K562 (cell line): Measurements from ENCODE around the gene SDK1. TPM values are rescaled to one million over a fixed set of nuclear protein-coding genes. Genes with fewer than 3 reads are reported as not detected.
A peak's percentile ranks its signal among the peaks of the same experiment; 100 is the strongest.

ENCODE experiments used
- ATAC-seq: fragments of 200-7000 bp; cut with Tn5 transposase; 3 replicates; pipeline ENCODE4 v1.9.1; 2020; ENCODE audit warnings: moderate library complexity
- BruUV-seq: library from RNA; stranded (reverse); fragments of 400-500 nt; replicated peaks from 2 replicates; lab custom pipeline; 2021; lab: Mats Ljungman, UMichigan
- CTCF ChIA-PET: fragments of 300-600 bp; formaldehyde crosslinking; extraction: SDS; loops from one replicate; lab custom pipeline; 2021; ENCODE audit warnings: low intra/inter-chr PET ratio; lab: Yijun Ruan, JAX
- POLR2A ChIA-PET: fragments of 300-600, 350-650 bp; sonication (Branson Sonifier 250); formaldehyde crosslinking; extraction: SDS; loops from one replicate; lab custom pipeline; 2021; ENCODE audit warnings: antibody characterized with exemption, inconsistent platforms; lab: Yijun Ruan, JAX
- DNase-seq, 4 experiments: peaks; one replicate each; pipeline versions ENCODE4 v3.0.0 to v3.0.0-alpha.2; 2011 to 2018; ENCODE audit warnings: low spot score in 3 of 4, mixed read lengths in 3 of 4; ENCODE audit errors: extremely low read depth in 1 of 4
- FAIRE-seq: peaks from 2 replicates; lab custom pipeline; 2011; peaks lifted over from hg19 to GRCh38; lab: Jason Lieb, UNC
- H2AFZ ChIP-seq: 2 replicates; pipeline ENCODE4 v1.6.0; 2011; ENCODE audit warnings: low read depth, low read length, control low read depth, inconsistent platforms
- H3K27ac ChIP-seq: fragments of 200-600 bp; 3 replicates; pipeline ENCODE4 v1.8.0; 2011; ENCODE audit warnings: low read depth, mild to moderate bottlenecking, control low read depth, inconsistent platforms, low read length, moderate library complexity, mixed read lengths; ENCODE audit errors: extremely low read depth
- H3K27me3 ChIP-seq, 2 experiments: fragments of 300-600 bp in 1 of 2; 2 replicates in 1 of 2; 3 replicates in 1 of 2; pipeline versions ENCODE4 v1.6.0 to v1.8.0; 2011; ENCODE audit warnings: inconsistent platforms in 2 of 2, low read length in 2 of 2, mild to moderate bottlenecking in 1 of 2, mixed read lengths in 1 of 2, moderate library complexity in 1 of 2; ENCODE audit not compliant: control insufficient read depth in 2 of 2, insufficient read depth in 2 of 2
- H3K36me3 ChIP-seq: fragments of 300-600 bp; 3 replicates; pipeline ENCODE4 v1.8.0; 2011; ENCODE audit warnings: mild to moderate bottlenecking, low read length, inconsistent platforms; ENCODE audit not compliant: control insufficient read depth, insufficient read depth
- H3K4me1 ChIP-seq, 2 experiments: fragments of 200-600 bp in 1 of 2; replicated peaks in 1 of 2; 2 replicates in 1 of 2; 3 replicates in 1 of 2; pipeline versions ENCODE4 v1.5.1 to v1.8.0; 2011; ENCODE audit warnings: inconsistent platforms in 2 of 2, low read length in 2 of 2, mild to moderate bottlenecking in 1 of 2, mixed read lengths in 1 of 2, moderate library complexity in 1 of 2; ENCODE audit not compliant: control insufficient read depth in 2 of 2, insufficient read depth in 2 of 2
- H3K4me2 ChIP-seq: 2 replicates; pipeline ENCODE4 v1.6.1; 2011; ENCODE audit warnings: low read length, control low read depth, inconsistent platforms, mixed read lengths; ENCODE audit not compliant: insufficient read depth
- H3K4me3 ChIP-seq: fragments of 200-600 bp; sonication (generic), shearing (Covaris generic); 2 replicates; pipeline ENCODE4 v1.5.1; 2016; ENCODE audit warnings: control low read depth, inconsistent platforms
- H3K79me2 ChIP-seq: fragments of 200-600 bp; 3 replicates; pipeline ENCODE4 v1.8.0; 2011; ENCODE audit warnings: low read length, inconsistent platforms; ENCODE audit not compliant: control insufficient read depth, insufficient read depth
- H3K9ac ChIP-seq, 2 experiments: 2 replicates each; pipeline versions ENCODE4 v1.6.0 to v1.6.1; 2011; ENCODE audit warnings: low read depth in 2 of 2, low read length in 2 of 2, control low read depth in 1 of 2, inconsistent platforms in 1 of 2, mild to moderate bottlenecking in 1 of 2, mixed read lengths in 1 of 2; ENCODE audit not compliant: insufficient read depth in 1 of 2
- H3K9me1 ChIP-seq: one replicate; pipeline ENCODE4 v1.6.0; 2011; ENCODE audit warnings: inconsistent platforms, mild to moderate bottlenecking, low read length, moderate library complexity; ENCODE audit not compliant: control insufficient read depth, insufficient read depth
- H3K9me3 ChIP-seq: replicated peaks from 2 replicates; pipeline ENCODE4 v1.5.1; 2011; ENCODE audit warnings: low read depth, low read length, inconsistent platforms; ENCODE audit not compliant: control insufficient read depth, insufficient read depth
- H4K20me1 ChIP-seq: replicated peaks from 2 replicates; pipeline ENCODE4 v1.6.1; 2011; ENCODE audit warnings: low read length, inconsistent platforms, mixed read lengths; ENCODE audit not compliant: control insufficient read depth, insufficient read depth
- ATF7 ChIP-seq: fragments of 450-650 bp; IDR thresholded peaks from 2 replicates; pipeline ENCODE4 v1.7.1; 2014; ENCODE audit warnings: mild to moderate bottlenecking, moderate library complexity
- E2F3 ChIP-seq: fragments of 250-450 bp; sonication (Bioruptor Pico); IDR thresholded peaks from 2 replicates; pipeline ENCODE4 v1.4.0; 2020; ENCODE audit warnings: mild to moderate bottlenecking
- FIP1L1 ChIP-seq: fragments of 200-400 bp; formaldehyde crosslinking; IDR thresholded peaks from 2 replicates; pipeline ENCODE4 v1.6.1; 2018; ENCODE audit warnings: mild to moderate bottlenecking, low read depth, low read length; ENCODE audit not compliant: poor library complexity, severe bottlenecking
- HDAC6 ChIP-seq: IDR thresholded peaks from 2 replicates; pipeline ENCODE4 v1.6.1; 2012; ENCODE audit warnings: low read depth, mild to moderate bottlenecking, control low read depth, inconsistent platforms, low read length, moderate library complexity
- NBN ChIP-seq: fragments of 450-650 bp; IDR thresholded peaks from 2 replicates; pipeline ENCODE4 v1.6.1; 2016; ENCODE audit warnings: low read depth, mild to moderate bottlenecking
- PHB2 ChIP-seq: fragments of 450-650 bp; IDR thresholded peaks from 2 replicates; pipeline ENCODE4 v1.6.1; 2017; ENCODE audit warnings: low read depth
- RBM34 ChIP-seq: fragments of 200-400 bp; formaldehyde crosslinking; IDR thresholded peaks from 2 replicates; pipeline ENCODE4 v1.6.1; 2018; ENCODE audit warnings: low read length, borderline replicate concordance; ENCODE audit not compliant: insufficient read depth
- TRIM28 ChIP-seq: fragments of 450-650 bp; IDR thresholded peaks from 2 replicates; pipeline ENCODE4 v1.6.1; 2017
- ZBED1 ChIP-seq: IDR thresholded peaks from 2 replicates; pipeline ENCODE4 v1.6.1; 2014
- ZC3H11A ChIP-seq: IDR thresholded peaks from 2 replicates; pipeline ENCODE4 v1.6.1; 2012; ENCODE audit warnings: low read depth, low read length, improper control_type of control experiment
- ZNF12 ChIP-seq: sonication (generic); formaldehyde crosslinking; IDR thresholded peaks from 2 replicates; pipeline ENCODE4 v1.4.0; 2020; ENCODE audit warnings: mild to moderate bottlenecking, missing genetic modification reagents
- ZNF121 ChIP-seq: sonication (generic); formaldehyde crosslinking; conservative IDR thresholded peaks from 2 replicates; pipeline ENCODE4 v1.8.0; 2022; ENCODE audit warnings: missing genetic modification reagents
- ZNF57 ChIP-seq: fragments of 450-650 bp; formaldehyde crosslinking; IDR thresholded peaks from 2 replicates; pipeline ENCODE4 v1.4.0; 2020; ENCODE audit warnings: mild to moderate bottlenecking, moderate library complexity
- ZNF766 ChIP-seq: fragments of 200-800 bp; sonication (Bioruptor generic); conservative IDR thresholded peaks from 2 replicates; pipeline ENCODE4 v1.6.1; 2016; ENCODE audit warnings: missing genetic modification characterization, missing compliant biosample characterization
- ZSCAN32 ChIP-seq: fragments of 450-650 bp; formaldehyde crosslinking; IDR thresholded peaks from 2 replicates; pipeline ENCODE4 v1.4.0; 2020; ENCODE audit warnings: mild to moderate bottlenecking, moderate library complexity
- WGBS: fragments of 100-300 bp; shearing (Covaris generic); methylation state at CpG from one replicate; pipeline ENCODE4 v1.1.6; 2016; ENCODE audit warnings: low coverage, mixed read lengths; ENCODE audit not compliant: insufficient coverage; ENCODE audit errors: missing lambda C conversion rate; 5-methylcytosine and 5-hydroxymethylcytosine counted together
- in situ Hi-C: fragments of 300-500 bp; cut with MboI; formaldehyde crosslinking; loops from 4 replicates; pipeline ENCODE4 v1.15.0; 2018; ENCODE audit warnings: inconsistent platforms, mixed read lengths
- intact Hi-C: fragments of 100-400 bp; cut with micrococcal nuclease; formaldehyde crosslinking; loops from 2 replicates; pipeline ENCODE4 v1.14.2; 2022
- polyA plus RNA-seq, 8 experiments: library from polyadenylated mRNA; depleted of rRNA in 4 of 8; stranded (reverse) in 5 of 8; unstranded in 3 of 8; fragments of >200 nt; fragmentation: Nextera tagmentation in 2 of 8; fragmentation: Illumina TruSeq in 1 of 8; extraction: Ambion mirVana in 2 of 8; extraction: Trizol in 1 of 8; gene quantifications; 2 replicates each; pipeline versions ENCODE4 v1.2.1 to v1.2.3, GENCODE V29; 2011 to 2014; ENCODE audit warnings: inconsistent platforms in 1 of 8, missing spikeins in 1 of 8
- total RNA-seq, 7 experiments: library from RNA; depleted of rRNA in 6 of 7; stranded (reverse); fragments of >200 nt in 6 of 7; fragmentation: Illumina TruSeq in 2 of 7; extraction: Trizol in 2 of 7; gene quantifications; 2 replicates each; pipeline versions ENCODE4 v1.2.1 to v1.2.3, GENCODE V29; 2011 to 2021; ENCODE audit warnings: low replicate concordance in 1 of 7
- TF ChIP-seq, protein P1 (sequence below): fragments of 450-650 bp; formaldehyde crosslinking; IDR thresholded peaks from 2 replicates; pipeline ENCODE4 v1.4.0; 2020; ENCODE audit warnings: mild to moderate bottlenecking, moderate library complexity
- TF ChIP-seq, protein P2 (sequence below): fragments of 250-450 bp; sonication (Bioruptor Pico); IDR thresholded peaks from 2 replicates; pipeline ENCODE4 v1.5.0; 2022; ENCODE audit warnings: mild to moderate bottlenecking
- TF ChIP-seq, protein P3 (sequence below), 2 experiments: fragments of 450-650 bp in 1 of 2; sonication (generic) in 1 of 2; formaldehyde crosslinking in 1 of 2; IDR thresholded peaks in 1 of 2; conservative IDR thresholded peaks in 1 of 2; 2 replicates each; pipeline versions ENCODE4 v1.6.1 to v1.8.1; 2016 to 2023; ENCODE audit warnings: mild to moderate bottlenecking in 2 of 2, moderate library complexity in 2 of 2, inconsistent platforms in 1 of 2, missing genetic modification reagents in 1 of 2

SDK1 gene
- total and polyA plus RNA-seq, 9 of the 15 experiments (the other 6 are each of a cell fraction or from before 2014, with no cell fraction given), result 0.16 TPM; not detected in 8

DNA sequence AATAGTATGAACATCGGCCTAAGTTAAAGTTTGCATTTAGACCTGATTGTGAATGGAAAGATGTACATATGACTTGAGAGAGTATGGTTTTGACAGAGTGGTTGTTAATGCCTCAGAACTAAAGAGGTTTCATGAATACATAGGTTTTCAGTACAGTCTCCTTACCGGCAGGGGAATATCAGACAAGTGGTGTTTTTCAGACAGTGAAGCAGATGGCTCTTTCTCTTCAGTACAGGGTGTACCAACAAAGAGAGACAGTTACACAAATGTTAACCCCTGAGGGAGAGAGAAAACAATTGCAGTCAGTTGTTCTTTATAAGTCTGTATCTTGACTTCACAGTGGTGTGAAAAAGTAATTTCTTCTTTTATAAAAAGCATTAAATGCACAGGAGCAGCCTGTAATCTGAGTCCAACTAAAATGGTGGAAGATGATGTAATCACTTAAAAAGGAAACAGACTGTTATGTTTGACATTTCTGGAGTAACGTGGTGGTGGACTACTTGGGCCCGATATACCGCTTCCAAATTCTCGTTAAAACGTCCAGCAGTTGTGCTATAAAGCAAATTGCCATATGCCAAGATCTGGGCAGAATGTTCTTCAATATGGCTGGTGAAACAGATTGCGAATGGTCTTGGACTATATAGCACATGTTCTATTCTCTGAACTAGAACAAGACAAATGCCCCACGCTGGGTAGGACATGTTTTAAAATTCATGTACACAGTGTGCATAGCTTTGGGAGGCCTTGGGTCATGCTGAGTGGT is 69.2 kb downstream of the SDK1 start:
- no peak for FAIRE-seq
- no peaks in the 10 kb centered on the region for H3K36me3 ChIP-seq
- no peaks in the 10 kb centered on the region for H3K4me1 ChIP-seq
- in situ Hi-C loops, result no loop called here
- H2AFZ ChIP-seq, result no peak overlapping the region
- 1% methylated on average over 9 of the region's 9 CpGs for WGBS
- H3K27me3 ChIP-seq, result peaks cover 5 to 7% of the 10 kb centered on the region in 2 experiments; a peak in 1 of 5 replicates
- CTCF ChIA-PET, result no interaction called here
- no peak for DNase-seq
- H3K79me2 ChIP-seq, result no peaks in the 10 kb centered on the region
- H3K9ac ChIP-seq, result no peak overlapping the region
- no peaks in the 10 kb centered on the region for H3K9me1 ChIP-seq
- no TSS peak for BruUV-seq
- peak; percentile 72; the same call in 2 of the 3 replicates for ATAC-seq
- H4K20me1 ChIP-seq, result no peaks in the 10 kb centered on the region
- H3K4me3 ChIP-seq, result no peak overlapping the region
- POLR2A ChIA-PET, result interaction anchor here (0.6 kb wide), 1 partner anchor 41 kb away, joined by 3 read pairs; no protein-coding TSS in a partner anchor
- H3K27ac ChIP-seq, result no peak overlapping the region
- H3K4me2 ChIP-seq, result no peak overlapping the region
- no peaks in the 10 kb centered on the region for H3K9me3 ChIP-seq
- intact Hi-C loops, result no loop called here
- TF ChIP-seq ZBED1 (no peak), E2F3 (CRISPR knock-in tag) (no peak), RBM34 (no peak), FIP1L1 (no peak), TRIM28 (no peak), ZNF121 (CRISPR knock-in tag) (no peak), ZNF57 (CRISPR knock-in tag) (no peak), ZC3H11A (no peak), NBN (no peak), ZSCAN32 (CRISPR knock-in tag) (no peak), ATF7 (peak; percentile 52; the same call in 1 of the 2 replicates), ZNF12 (CRISPR knock-in tag) (no peak), ZNF766 (CRISPR knock-in tag) (0 out of 2 replicates have a peak, but pooled peaks have one; percentile 35), PHB2 (no peak), HDAC6 (no peak)
- TF ChIP-seq, protein P1, sequence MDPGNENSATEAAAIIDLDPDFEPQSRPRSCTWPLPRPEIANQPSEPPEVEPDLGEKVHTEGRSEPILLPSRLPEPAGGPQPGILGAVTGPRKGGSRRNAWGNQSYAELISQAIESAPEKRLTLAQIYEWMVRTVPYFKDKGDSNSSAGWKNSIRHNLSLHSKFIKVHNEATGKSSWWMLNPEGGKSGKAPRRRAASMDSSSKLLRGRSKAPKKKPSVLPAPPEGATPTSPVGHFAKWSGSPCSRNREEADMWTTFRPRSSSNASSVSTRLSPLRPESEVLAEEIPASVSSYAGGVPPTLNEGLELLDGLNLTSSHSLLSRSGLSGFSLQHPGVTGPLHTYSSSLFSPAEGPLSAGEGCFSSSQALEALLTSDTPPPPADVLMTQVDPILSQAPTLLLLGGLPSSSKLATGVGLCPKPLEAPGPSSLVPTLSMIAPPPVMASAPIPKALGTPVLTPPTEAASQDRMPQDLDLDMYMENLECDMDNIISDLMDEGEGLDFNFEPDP (CRISPR knock-in tag), result no peak
- TF ChIP-seq, protein P2, sequence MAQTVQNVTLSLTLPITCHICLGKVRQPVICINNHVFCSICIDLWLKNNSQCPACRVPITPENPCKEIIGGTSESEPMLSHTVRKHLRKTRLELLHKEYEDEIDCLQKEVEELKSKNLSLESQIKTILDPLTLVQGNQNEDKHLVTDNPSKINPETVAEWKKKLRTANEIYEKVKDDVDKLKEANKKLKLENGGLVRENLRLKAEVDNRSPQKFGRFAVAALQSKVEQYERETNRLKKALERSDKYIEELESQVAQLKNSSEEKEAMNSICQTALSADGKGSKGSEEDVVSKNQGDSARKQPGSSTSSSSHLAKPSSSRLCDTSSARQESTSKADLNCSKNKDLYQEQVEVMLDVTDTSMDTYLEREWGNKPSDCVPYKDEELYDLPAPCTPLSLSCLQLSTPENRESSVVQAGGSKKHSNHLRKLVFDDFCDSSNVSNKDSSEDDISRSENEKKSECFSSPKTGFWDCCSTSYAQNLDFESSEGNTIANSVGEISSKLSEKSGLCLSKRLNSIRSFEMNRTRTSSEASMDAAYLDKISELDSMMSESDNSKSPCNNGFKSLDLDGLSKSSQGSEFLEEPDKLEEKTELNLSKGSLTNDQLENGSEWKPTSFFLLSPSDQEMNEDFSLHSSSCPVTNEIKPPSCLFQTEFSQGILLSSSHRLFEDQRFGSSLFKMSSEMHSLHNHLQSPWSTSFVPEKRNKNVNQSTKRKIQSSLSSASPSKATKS, result no peak
- TF ChIP-seq, protein P3, sequence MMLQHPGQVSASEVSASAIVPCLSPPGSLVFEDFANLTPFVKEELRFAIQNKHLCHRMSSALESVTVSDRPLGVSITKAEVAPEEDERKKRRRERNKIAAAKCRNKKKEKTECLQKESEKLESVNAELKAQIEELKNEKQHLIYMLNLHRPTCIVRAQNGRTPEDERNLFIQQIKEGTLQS (IDR thresholded peaks at IDR 0.05), result peak; percentile 79
- TF ChIP-seq, protein P3 (CRISPR knock-in tag; conservative IDR thresholded peaks at IDR 0.05), result no peak
